ENCODE measurements around the gene NLGN1. TPM values are rescaled to one million over a fixed set of nuclear protein-coding genes. Genes with fewer than 3 reads are reported as not detected.

The NLGN1 gene
- total RNA-seq, 1 donor from 2014 or later = 3.9 TPM

- H3K4me1 ChIP-seq = peaks cover 22% of the 10 kb centered on the region
- no peak for TF ChIP-seq CTCF (IDR thresholded peaks at IDR 0.05)
- peak overlapping the region; percentile 67 for H3K4me3 ChIP-seq
- DNase-seq = no peak
- H3K27ac ChIP-seq = peak overlapping the region; percentile 32
- ATAC-seq = peak in 1 of 2 donors; percentile 11
- peaks cover 9% of the 10 kb centered on the region for H3K27me3 ChIP-seq (ENCODE audit: low read depth)
- no peaks in the 10 kb centered on the region for H3K36me3 ChIP-seq
- intact Hi-C loops (cut with DNase I) = no loop called here
- no peaks in the 10 kb centered on the region for H3K9me3 ChIP-seq
Observed at GRCh38 chr3:173398111-173398479, 551 bp downstream of the NLGN1 start.

- Histone ChIP-seq H3K27ac (no peak overlapping the region), H3K36me3 (no peaks in the 10 kb centered on the region), H3K9me3 (no peaks in the 10 kb centered on the region), H3K4me3 (peak overlapping the region; percentile 67), H3K27me3 (ENCODE audit: low read depth) (peaks cover 7% of the 10 kb centered on the region), H3K4me1 (peaks cover 22% of the 10 kb centered on the region)
- DNase-seq (no peak), ATAC-seq (no peak)
- no peak for TF ChIP-seq CTCF (IDR thresholded peaks at IDR 0.05)
- intact Hi-C loops (cut with DNase I) = no loop called here
Observed at GRCh38 chr3:173399044-173399443, 1.5 kb downstream of the NLGN1 start.

GRCh38 chr3:173401369-173401768, 3.8 kb downstream of the NLGN1 start:
- intact Hi-C loops (cut with DNase I) = no loop called here
- Histone ChIP-seq H3K4me3 (no peak overlapping the region), H3K4me1 (peaks cover 18% of the 10 kb centered on the region), H3K9me3 (no peaks in the 10 kb centered on the region), H3K36me3 (no peaks in the 10 kb centered on the region), H3K27ac (no peak overlapping the region), H3K27me3 (ENCODE audit: low read depth) (peaks cover 7% of the 10 kb centered on the region)
- TF ChIP-seq CTCF (IDR thresholded peaks at IDR 0.05) = no peak
- ATAC-seq (no peak), DNase-seq (no peak)

- DNase-seq = no peak
- Histone ChIP-seq H3K27me3 (ENCODE audit: low read depth) (peaks cover 6% of the 10 kb centered on the region), H3K4me1 (peaks cover 8% of the 10 kb centered on the region), H3K36me3 (no peaks in the 10 kb centered on the region), H3K4me3 (no peak overlapping the region), H3K27ac (no peak overlapping the region), H3K9me3 (no peaks in the 10 kb centered on the region)
- ATAC-seq = no peak
- TF ChIP-seq CTCF (IDR thresholded peaks at IDR 0.05) = no peak
- intact Hi-C loops (cut with DNase I) = no loop called here
Observed at GRCh38 chr3:173402656-173403055, 5.1 kb downstream of the NLGN1 start.

GRCh38 chr3:173403376-173403775, 5.8 kb downstream of the NLGN1 start:
- TF ChIP-seq CTCF (IDR thresholded peaks at IDR 0.05) = no peak
- H3K27ac ChIP-seq = no peak overlapping the region
- H3K4me1 ChIP-seq = peaks cover 4% of the 10 kb centered on the region
- intact Hi-C loops (cut with DNase I) = no loop called here
- no peak overlapping the region for H3K4me3 ChIP-seq
- no peak for ATAC-seq
- H3K36me3 ChIP-seq = no peaks in the 10 kb centered on the region
- no peak for DNase-seq
- H3K9me3 ChIP-seq = no peaks in the 10 kb centered on the region
- H3K27me3 ChIP-seq (ENCODE audit: low read depth) = no peaks in the 10 kb centered on the region

GRCh38 chr3:173404156-173404555, 6.6 kb downstream of the NLGN1 start:
- intact Hi-C loops (cut with DNase I) = no loop called here
- H3K27me3 ChIP-seq (ENCODE audit: low read depth) = no peaks in the 10 kb centered on the region
- no peak for TF ChIP-seq CTCF (IDR thresholded peaks at IDR 0.05)

More at GRCh38 chr3:173404156-173404555, 6.6 kb downstream of the NLGN1 start:
- Histone ChIP-seq H3K9me3 (no peaks in the 10 kb centered on the region), H3K27ac (no peak overlapping the region), H3K36me3 (no peaks in the 10 kb centered on the region), H3K4me1 (no peaks in the 10 kb centered on the region), H3K4me3 (no peak overlapping the region)
- DNase-seq = no peak
- no peak for ATAC-seq

Measured in lower lobe of right lung (tissue), 2 donors.